ENCODE data around the gene RSPH10B2.
"Not testable (repeated sequence)": the region's sequence is repeated elsewhere in the genome, so short reads cannot be mapped to it uniquely, and the experiment has no call there.

DNA sequence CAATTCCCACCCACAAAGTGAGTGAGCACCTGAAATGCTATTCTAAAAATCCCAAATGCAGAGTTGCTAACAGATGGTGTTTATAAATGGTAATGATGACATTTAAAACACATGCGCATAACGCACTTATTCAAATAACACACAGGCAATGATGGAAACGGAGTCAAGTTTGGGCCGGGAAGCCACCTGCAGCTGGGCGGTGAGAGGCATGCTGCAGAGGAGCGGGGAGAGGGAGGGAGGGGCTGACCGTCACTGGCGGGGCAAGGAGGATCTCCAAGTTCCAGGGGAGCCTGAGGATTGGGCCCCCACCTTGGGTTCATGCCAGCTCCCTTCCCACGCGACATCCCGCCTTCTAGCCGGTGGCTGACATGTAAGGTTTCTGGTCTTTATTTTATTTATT is 7.3 kb downstream of the RSPH10B2 start:
- TF ChIP-seq, protein P1, sequence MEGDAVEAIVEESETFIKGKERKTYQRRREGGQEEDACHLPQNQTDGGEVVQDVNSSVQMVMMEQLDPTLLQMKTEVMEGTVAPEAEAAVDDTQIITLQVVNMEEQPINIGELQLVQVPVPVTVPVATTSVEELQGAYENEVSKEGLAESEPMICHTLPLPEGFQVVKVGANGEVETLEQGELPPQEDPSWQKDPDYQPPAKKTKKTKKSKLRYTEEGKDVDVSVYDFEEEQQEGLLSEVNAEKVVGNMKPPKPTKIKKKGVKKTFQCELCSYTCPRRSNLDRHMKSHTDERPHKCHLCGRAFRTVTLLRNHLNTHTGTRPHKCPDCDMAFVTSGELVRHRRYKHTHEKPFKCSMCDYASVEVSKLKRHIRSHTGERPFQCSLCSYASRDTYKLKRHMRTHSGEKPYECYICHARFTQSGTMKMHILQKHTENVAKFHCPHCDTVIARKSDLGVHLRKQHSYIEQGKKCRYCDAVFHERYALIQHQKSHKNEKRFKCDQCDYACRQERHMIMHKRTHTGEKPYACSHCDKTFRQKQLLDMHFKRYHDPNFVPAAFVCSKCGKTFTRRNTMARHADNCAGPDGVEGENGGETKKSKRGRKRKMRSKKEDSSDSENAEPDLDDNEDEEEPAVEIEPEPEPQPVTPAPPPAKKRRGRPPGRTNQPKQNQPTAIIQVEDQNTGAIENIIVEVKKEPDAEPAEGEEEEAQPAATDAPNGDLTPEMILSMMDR (optimal IDR thresholded peaks at IDR 0.05 in 1 of 3, IDR thresholded peaks at IDR 0.05 in 1 of 3, conservative IDR thresholded peaks at IDR 0.05 in 1 of 3; ENCODE audit: extremely low read depth in 1 of 3, insufficient read depth in 2 of 3, low read length in 3 of 3): not testable (repeated sequence)
- not testable (repeated sequence) for TF ChIP-seq EZH2 (IDR thresholded peaks at IDR 0.05; ENCODE audit: low read length)

Data from keratinocyte (primary cell).